ENCODE results near the gene WWC2. TPM values are rescaled to one million over a fixed set of nuclear protein-coding genes. Genes with fewer than 3 reads are reported as not detected.
"Not testable (repeated sequence)": the region's sequence is repeated elsewhere in the genome, so short reads cannot be mapped to it uniquely, and the experiment has no call there.

Gene WWC2
- total and polyA plus RNA-seq, 9 donors = 9.4 to 43.0 (median 32.5) TPM

- no peak for DNase-seq
- WGBS, 3 donors = 81 to 92% (median 91%) methylated on average over 7 of the region's 7 CpGs
- no peak overlapping the region for H3K27ac ChIP-seq
- intact Hi-C loops (cut with DNase I) = no loop called here
- H3K4me1 ChIP-seq (ENCODE audit: insufficient read depth) = no peaks in the 10 kb centered on the region
- TF ChIP-seq CTCF (IDR thresholded peaks at IDR 0.05) (no peak), EP300 (IDR thresholded peaks at IDR 0.05) (no peak), POLR2A (IDR thresholded peaks at IDR 0.05) (no peak)
- no peaks in the 10 kb centered on the region for H3K27me3 ChIP-seq
- H3K4me3 ChIP-seq = no peak overlapping the region
- H3K36me3 ChIP-seq = no peaks in the 10 kb centered on the region
- no peaks in the 10 kb centered on the region for H3K9me3 ChIP-seq
Measured at GRCh38 chr4:183324619-183325018, 225.6 kb downstream of the WWC2 start.

- H3K4me1 ChIP-seq (ENCODE audit: insufficient read depth); H3K27me3 ChIP-seq; H3K9me3 ChIP-seq; H3K4me3 ChIP-seq; DNase-seq; intact Hi-C loops (cut with DNase I); H3K27ac ChIP-seq; H3K36me3 ChIP-seq: not testable (repeated sequence)
- 88 to 90% (median 89%) methylated on average over 6 of the region's 6 CpGs for WGBS, 3 donors
Measured at GRCh38 chr4:183326387-183326786, 227.3 kb downstream of the WWC2 start.

- Histone ChIP-seq H3K27ac (no peak overlapping the region), H3K4me3 (no peak overlapping the region), H3K9me3 (no peaks in the 10 kb centered on the region), H3K4me1 (ENCODE audit: insufficient read depth) (no peaks in the 10 kb centered on the region), H3K27me3 (no peaks in the 10 kb centered on the region), H3K36me3 (no peaks in the 10 kb centered on the region)
- TF ChIP-seq EP300 (IDR thresholded peaks at IDR 0.05) (no peak), POLR2A (IDR thresholded peaks at IDR 0.05) (no peak), CTCF (IDR thresholded peaks at IDR 0.05) (no peak)
- intact Hi-C loops (cut with DNase I) = no loop called here
- DNase-seq = no peak
- WGBS, 3 donors = 82 to 98% (median 87%) methylated on average over 2 of the region's 2 CpGs
Measured at GRCh38 chr4:183326853-183327252, 227.8 kb downstream of the WWC2 start.

- DNase-seq = no peak
- Histone ChIP-seq H3K27ac (no peak overlapping the region), H3K4me1 (ENCODE audit: insufficient read depth) (no peaks in the 10 kb centered on the region), H3K27me3 (no peaks in the 10 kb centered on the region), H3K4me3 (no peak overlapping the region), H3K36me3 (no peaks in the 10 kb centered on the region), H3K9me3 (no peaks in the 10 kb centered on the region)
- TF ChIP-seq POLR2A (IDR thresholded peaks at IDR 0.05) (no peak), EP300 (IDR thresholded peaks at IDR 0.05) (no peak), CTCF (IDR thresholded peaks at IDR 0.05) (no peak)
- intact Hi-C loops (cut with DNase I) = no loop called here
- 88 to 91% (median 90%) methylated on average over 7 of the region's 7 CpGs for WGBS, 3 donors
Measured at GRCh38 chr4:183327827-183328226, 228.8 kb downstream of the WWC2 start.

- H3K4me3 ChIP-seq = no peak overlapping the region
- H3K36me3 ChIP-seq = no peaks in the 10 kb centered on the region
- H3K4me1 ChIP-seq (ENCODE audit: insufficient read depth) = no peaks in the 10 kb centered on the region
- TF ChIP-seq EP300 (IDR thresholded peaks at IDR 0.05) = no peak
- no peak for TF ChIP-seq CTCF (IDR thresholded peaks at IDR 0.05)
- no peak for TF ChIP-seq POLR2A (IDR thresholded peaks at IDR 0.05)
- intact Hi-C loops (cut with DNase I) = no loop called here
- no peaks in the 10 kb centered on the region for H3K9me3 ChIP-seq
- no peak overlapping the region for H3K27ac ChIP-seq
- WGBS, 3 donors = 11 to 21% (median 20%) methylated on average over 7 of the region's 7 CpGs
- no peaks in the 10 kb centered on the region for H3K27me3 ChIP-seq
- no peak for DNase-seq
Measured at GRCh38 chr4:183328832-183329231, 229.8 kb downstream of the WWC2 start.
